ENCODE data around the gene TAF4. TPM values are rescaled to one million over a fixed set of nuclear protein-coding genes. Genes with fewer than 3 reads are reported as not detected.

TAF4 gene
- total RNA-seq, 6 experiments from 2014 or later: 9.0 to 13.0 (median 11.3) TPM

DNA sequence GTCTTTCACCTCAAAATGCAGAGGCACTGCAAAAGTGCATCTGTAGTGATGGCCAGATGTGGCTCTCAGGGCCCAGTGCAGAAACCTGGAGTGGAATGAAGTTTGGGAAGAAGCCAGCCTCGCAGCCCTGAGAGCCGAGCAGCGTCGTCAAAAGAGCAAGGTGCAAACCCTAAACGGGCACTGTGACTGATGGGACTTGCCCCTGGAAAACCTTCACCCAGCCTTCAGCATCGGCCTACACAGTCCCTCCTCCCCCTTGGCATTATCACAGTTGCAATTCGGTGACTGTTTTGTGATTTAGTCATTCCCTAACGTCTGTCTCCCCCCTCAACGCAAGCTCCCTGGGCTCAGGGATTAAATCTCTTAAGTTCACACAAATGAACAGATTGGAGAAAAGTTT, 38.6 kb downstream of the TAF4 start:
- peak; percentile 49 to 67 (median 60) for ATAC-seq
- TF ChIP-seq CTCF (IDR thresholded peaks at IDR 0.05) (no peak), POLR2A (IDR thresholded peaks at IDR 0.05) (no peak)
- H3K4me1 ChIP-seq: peaks cover 0 to 58% (median 22%) of the 10 kb centered on the region in 4 donors
- H3K4me3 ChIP-seq: no peak overlapping the region
- no peak overlapping the region for H3K27ac ChIP-seq
- WGBS (ENCODE audit: insufficient coverage, low coverage, low lambda C conversion rate, missing lambda C conversion rate): 22% methylated on average over 8 of the region's 9 CpGs
- peak in 2 of 3 donors; percentile 63 to 69 for DNase-seq
- H3K36me3 ChIP-seq: no peaks in the 10 kb centered on the region
- H3K9me3 ChIP-seq: no peaks in the 10 kb centered on the region
- no peaks in the 10 kb centered on the region for H3K27me3 ChIP-seq
- intact Hi-C loops (cut with DNase I): no loop called here

GRCh38 chr20:62026564-62026856, 39.2 kb downstream of the TAF4 start:
- Histone ChIP-seq H3K27ac (peak overlapping the region in 1 of 3 donors; percentile 15), H3K27me3 (no peaks in the 10 kb centered on the region), H3K4me3 (no peak overlapping the region), H3K9me3 (no peaks in the 10 kb centered on the region), H3K4me1 (peaks cover 0 to 60% (median 23%) of the 10 kb centered on the region in 4 donors), H3K36me3 (no peaks in the 10 kb centered on the region)
- intact Hi-C loops (cut with DNase I): no loop called here
- no peak for ATAC-seq
- peak in 1 of 3 donors; percentile 48 for DNase-seq
- TF ChIP-seq POLR2A (IDR thresholded peaks at IDR 0.05): no peak
- TF ChIP-seq CTCF (IDR thresholded peaks at IDR 0.05): no peak
- WGBS (ENCODE audit: insufficient coverage, low coverage, low lambda C conversion rate, missing lambda C conversion rate): no CpG with 5 or more reads among the region's 11 CpGs

GRCh38 chr20:62025832-62026563, 39.7 kb downstream of the TAF4 start:
- 18% methylated on average over 22 of the region's 22 CpGs for WGBS (ENCODE audit: insufficient coverage, low coverage, low lambda C conversion rate, missing lambda C conversion rate)
- H3K27ac ChIP-seq: peak overlapping the region in 1 of 3 donors; percentile 15
- H3K9me3 ChIP-seq: no peaks in the 10 kb centered on the region
- peaks cover 0 to 60% (median 25%) of the 10 kb centered on the region in 4 donors for H3K4me1 ChIP-seq
- H3K27me3 ChIP-seq: no peaks in the 10 kb centered on the region
- no peak overlapping the region for H3K4me3 ChIP-seq
- H3K36me3 ChIP-seq: no peaks in the 10 kb centered on the region
- DNase-seq (peak in 1 of 3 donors; percentile 49), ATAC-seq (peak; percentile 66 to 75 (median 74))
- TF ChIP-seq CTCF (IDR thresholded peaks at IDR 0.05): peak; percentile 46 to 60 (median 55)
- no peak for TF ChIP-seq POLR2A (IDR thresholded peaks at IDR 0.05)
- intact Hi-C loops (cut with DNase I): no loop called here

GRCh38 chr20:62025394-62025793, 40.3 kb downstream of the TAF4 start:
- Histone ChIP-seq H3K27me3 (no peaks in the 10 kb centered on the region), H3K4me1 (peaks cover 0 to 66% (median 28%) of the 10 kb centered on the region in 4 donors), H3K36me3 (no peaks in the 10 kb centered on the region), H3K27ac (peak overlapping the region in 1 of 3 donors; percentile 15), H3K4me3 (no peak overlapping the region), H3K9me3 (no peaks in the 10 kb centered on the region)
- TF ChIP-seq POLR2A (IDR thresholded peaks at IDR 0.05): no peak
- no peak for TF ChIP-seq CTCF (IDR thresholded peaks at IDR 0.05)
- WGBS (ENCODE audit: insufficient coverage, low coverage, low lambda C conversion rate, missing lambda C conversion rate): 40% methylated on average over 8 of the region's 8 CpGs
- DNase-seq (peak in 1 of 3 donors; percentile 27), ATAC-seq (no peak)
- intact Hi-C loops (cut with DNase I): no loop called here
